ENCODE data around the gene BABAM1. TPM values are rescaled to one million over a fixed set of nuclear protein-coding genes. Genes with fewer than 3 reads are reported as not detected.

BABAM1 gene
- total RNA-seq, 2 donors from 2014 or later: 86.6 to 96.1 TPM

DNA sequence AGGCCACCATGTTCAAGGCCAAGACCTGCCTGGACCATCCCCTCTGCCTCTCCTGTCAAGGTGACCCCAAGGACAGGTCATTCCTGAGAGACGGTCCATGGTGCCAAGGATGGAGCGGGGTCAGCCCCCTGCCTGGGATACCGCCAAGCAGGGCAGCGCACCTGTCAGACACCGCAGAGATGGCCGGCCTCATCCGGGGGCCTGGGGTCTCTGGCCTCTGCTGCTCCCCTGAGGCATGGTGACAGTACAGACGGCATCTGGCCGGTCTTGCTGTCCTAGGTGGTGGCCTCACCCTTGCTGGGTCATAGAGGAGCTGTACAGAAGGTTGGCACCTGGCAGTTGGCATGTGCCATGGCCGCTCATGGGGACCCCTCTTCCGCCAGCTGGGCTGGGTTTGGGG lies 53.2 kb downstream of the BABAM1 start:
- Mint-ChIP-seq H3K4me3 (no peak overlapping the region), H3K36me3 (ENCODE audit: insufficient read depth in 2 of 2) (peaks cover 1 to 13% of the 10 kb centered on the region in 2 donors), H3K27ac (no peak overlapping the region), H3K4me1 (ENCODE audit: low read depth) (peaks cover 11% of the 10 kb centered on the region), H3K9me3 (no peaks in the 10 kb centered on the region), H3K27me3 (ENCODE audit: low read depth) (no peaks in the 10 kb centered on the region)
- ATAC-seq (replicated peaks in 1 of 2): no peak
- DNase-seq: no peak

DNA sequence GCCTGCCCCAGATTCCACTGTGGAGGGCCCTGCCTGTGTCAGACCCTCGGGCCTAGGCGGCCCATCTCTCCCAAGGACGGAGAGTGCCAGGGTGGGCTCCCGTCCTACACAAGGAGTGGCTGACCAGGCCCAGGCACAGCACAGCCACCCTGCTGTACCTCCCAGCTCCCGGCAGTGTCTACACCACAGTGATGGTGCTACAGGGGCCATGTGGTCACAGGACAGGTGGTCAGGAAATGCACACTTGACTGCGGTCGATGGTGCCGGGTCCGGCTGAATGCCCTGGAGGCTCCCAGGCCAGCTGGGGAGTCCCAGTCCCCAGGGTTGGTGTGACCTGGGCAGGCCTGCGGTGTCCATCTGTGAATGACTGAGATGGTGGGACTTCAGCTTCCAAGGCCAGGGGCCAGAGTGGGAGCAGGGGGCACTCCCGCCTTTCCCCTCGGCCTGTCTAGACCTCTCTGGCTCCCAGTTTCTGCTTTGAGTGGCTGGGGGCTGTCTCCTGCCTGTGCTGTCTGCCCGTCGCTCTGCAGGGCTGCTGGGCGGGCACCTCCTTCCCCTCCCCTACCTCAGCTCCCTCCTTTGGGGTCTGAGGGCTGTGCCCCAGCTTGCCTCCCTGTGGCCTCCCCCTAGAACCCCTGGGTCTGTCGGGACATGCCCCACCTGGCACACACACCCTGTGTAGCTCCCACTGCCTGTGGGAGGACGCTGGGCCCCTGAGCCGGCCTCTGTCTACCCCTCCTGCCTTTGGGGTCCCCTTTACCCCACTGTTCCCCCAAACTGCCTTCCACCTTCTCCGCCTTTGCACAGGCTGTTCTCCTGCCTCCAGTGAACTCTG lies 54.6 kb downstream of the BABAM1 start:
- no peaks in the 10 kb centered on the region for H3K9me3 Mint-ChIP-seq
- H3K4me1 Mint-ChIP-seq (ENCODE audit: low read depth): peaks cover 5% of the 10 kb centered on the region
- ATAC-seq (replicated peaks in 1 of 2): no peak
- H3K27me3 Mint-ChIP-seq (ENCODE audit: low read depth): no peaks in the 10 kb centered on the region
- DNase-seq: no peak
- H3K36me3 Mint-ChIP-seq (ENCODE audit: insufficient read depth in 2 of 2): peaks cover 1 to 3% of the 10 kb centered on the region in 2 donors
- no peak overlapping the region for H3K27ac Mint-ChIP-seq
- H3K4me3 Mint-ChIP-seq: no peak overlapping the region

DNA sequence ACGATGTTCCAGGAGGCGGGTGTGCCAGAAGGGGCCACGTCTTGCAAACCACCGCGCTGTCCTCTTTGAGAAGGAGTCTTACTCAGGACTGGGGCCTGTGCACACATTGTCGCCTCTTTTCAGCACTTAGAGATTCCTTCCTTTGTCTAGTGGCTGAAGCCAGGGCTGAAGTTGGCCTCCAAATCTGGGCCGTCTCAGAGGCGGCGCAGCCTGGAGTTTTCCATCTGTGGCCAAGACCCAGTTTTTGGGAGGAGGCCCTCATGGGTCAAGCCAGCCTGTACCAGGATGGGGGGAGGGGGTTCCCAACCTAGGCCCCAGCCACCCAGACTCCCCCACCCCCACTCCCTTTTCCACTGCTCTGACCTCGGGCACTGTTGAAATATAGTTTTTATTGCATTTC lies 55.6 kb downstream of the BABAM1 start:
- ATAC-seq (replicated peaks in 1 of 2) (no peak), DNase-seq (no peak)
- peaks cover 5% of the 10 kb centered on the region for H3K4me1 Mint-ChIP-seq (ENCODE audit: low read depth)
- no peaks in the 10 kb centered on the region for H3K27me3 Mint-ChIP-seq (ENCODE audit: low read depth)
- H3K4me3 Mint-ChIP-seq: peak overlapping the region in 1 of 2 donors; percentile 67
- H3K36me3 Mint-ChIP-seq (ENCODE audit: insufficient read depth in 2 of 2): peaks cover 1 to 3% of the 10 kb centered on the region in 2 donors
- no peaks in the 10 kb centered on the region for H3K9me3 Mint-ChIP-seq
- H3K27ac Mint-ChIP-seq: peak overlapping the region; percentile 73

DNA sequence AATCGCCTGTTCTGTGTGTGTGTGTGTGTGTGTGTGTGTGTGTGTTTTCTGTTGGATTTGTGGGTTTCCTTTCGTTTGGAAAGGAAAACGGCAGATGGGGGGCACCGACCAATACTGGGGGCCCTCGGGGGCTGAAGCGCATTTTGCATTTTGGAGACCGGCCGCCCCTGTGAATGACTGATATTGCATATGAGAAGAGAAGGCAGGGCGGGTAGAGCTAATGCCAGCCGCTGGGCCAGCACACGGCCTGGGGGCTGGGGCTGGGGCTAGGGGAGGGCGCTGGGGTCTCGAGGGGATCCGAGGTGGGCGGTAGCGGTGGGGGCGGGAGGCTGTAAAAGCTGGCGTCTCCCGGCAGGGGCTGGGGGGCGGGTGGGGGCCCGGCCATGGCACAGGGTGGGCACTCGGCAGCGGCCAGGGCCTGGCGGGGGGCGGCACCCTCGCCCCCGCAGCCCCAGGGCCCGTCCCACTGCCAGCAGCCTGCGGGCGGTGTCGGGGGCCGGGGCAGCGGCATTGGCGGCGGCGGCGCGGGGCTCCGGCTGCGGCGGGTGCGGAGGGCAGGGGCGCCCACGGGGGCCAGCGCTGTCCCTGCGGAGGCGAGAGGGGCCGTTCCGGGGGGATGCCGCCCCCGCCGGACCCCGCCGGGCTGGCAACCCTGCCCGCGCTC lies 56.2 kb downstream of the BABAM1 start:
- no peaks in the 10 kb centered on the region for H3K27me3 Mint-ChIP-seq (ENCODE audit: low read depth)
- H3K9me3 Mint-ChIP-seq: no peaks in the 10 kb centered on the region
- H3K36me3 Mint-ChIP-seq (ENCODE audit: insufficient read depth in 2 of 2): peaks cover 1 to 3% of the 10 kb centered on the region in 2 donors
- peak overlapping the region; percentile 73 for H3K27ac Mint-ChIP-seq
- H3K4me3 Mint-ChIP-seq: peak overlapping the region; percentile 58 to 67
- DNase-seq: no peak
- H3K4me1 Mint-ChIP-seq (ENCODE audit: low read depth): peaks cover 5% of the 10 kb centered on the region
- ATAC-seq (replicated peaks in 1 of 2): peak; percentile 10 to 21

DNA sequence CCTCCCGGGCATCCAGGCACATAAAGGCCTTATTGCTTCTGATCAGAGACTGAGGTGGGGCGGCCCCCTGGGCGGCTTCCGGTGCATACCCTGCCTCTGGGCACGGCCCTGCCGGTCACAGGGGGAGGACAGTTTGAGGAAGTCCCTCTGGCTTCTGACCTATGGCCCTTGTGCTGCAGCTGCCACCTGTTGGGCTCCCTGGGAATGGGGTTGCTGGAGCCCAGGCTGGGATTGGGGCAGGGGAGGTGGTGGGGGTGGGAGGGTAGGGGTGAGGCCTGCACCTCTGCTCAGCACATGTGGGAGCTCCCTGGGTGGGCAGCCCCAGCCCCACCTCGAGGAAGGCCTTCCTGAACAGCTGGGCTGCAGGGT lies 56.7 kb downstream of the BABAM1 start:
- ATAC-seq (replicated peaks in 1 of 2): peak; percentile 42 to 45

DNA sequence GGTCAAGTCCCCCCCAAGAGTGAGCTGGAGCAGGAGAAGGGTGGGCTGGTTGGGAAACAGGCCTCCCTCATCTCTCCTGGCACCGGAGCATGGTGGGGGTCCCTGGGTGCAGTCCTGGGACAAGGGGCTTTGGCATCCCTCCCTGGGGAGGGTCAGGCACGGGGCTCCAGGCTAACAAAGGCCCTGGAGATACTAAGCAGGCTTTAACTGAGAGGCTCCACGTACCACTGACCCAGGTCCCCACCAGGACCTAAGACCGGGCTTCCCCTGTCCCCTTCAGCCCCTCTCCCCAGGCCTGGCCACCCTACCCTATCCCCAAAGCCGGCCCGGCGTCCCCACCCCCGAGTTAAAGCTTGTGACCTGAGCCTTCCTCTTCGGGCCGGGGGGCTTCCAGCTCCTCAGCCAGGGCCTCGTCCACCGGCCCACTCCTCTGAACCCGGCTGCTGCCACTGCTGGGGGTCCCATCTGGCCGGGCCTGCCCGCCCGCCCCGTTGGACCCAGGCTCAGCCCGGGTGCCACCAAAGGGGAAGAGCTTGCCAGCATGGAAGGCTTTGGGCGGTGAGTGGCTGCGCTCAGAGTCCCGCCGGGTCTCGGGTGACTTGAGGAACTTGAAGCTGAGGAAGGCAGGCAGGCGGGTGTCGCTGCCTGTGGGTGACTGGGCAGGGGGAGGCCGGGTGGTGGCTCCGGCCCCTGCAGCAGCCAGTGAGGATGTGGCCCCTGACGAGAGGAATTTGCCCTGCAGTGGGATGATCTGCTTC lies 57.3 kb downstream of the BABAM1 start:
- Mint-ChIP-seq H3K36me3 (ENCODE audit: insufficient read depth in 2 of 2) (peaks cover 1 to 3% of the 10 kb centered on the region in 2 donors), H3K4me3 (no peak overlapping the region), H3K27me3 (ENCODE audit: low read depth) (no peaks in the 10 kb centered on the region), H3K4me1 (ENCODE audit: low read depth) (peaks cover 9% of the 10 kb centered on the region), H3K9me3 (no peaks in the 10 kb centered on the region), H3K27ac (no peak overlapping the region)
- DNase-seq (no peak), ATAC-seq (replicated peaks in 1 of 2) (no peak)

More for the DNA sequence above, 56.7 kb downstream of the BABAM1 start:
- Mint-ChIP-seq H3K4me1 (ENCODE audit: low read depth) (peaks cover 5% of the 10 kb centered on the region), H3K4me3 (peak overlapping the region in 1 of 2 donors; percentile 34), H3K36me3 (ENCODE audit: insufficient read depth in 2 of 2) (peaks cover 1 to 3% of the 10 kb centered on the region in 2 donors), H3K27ac (no peak overlapping the region), H3K27me3 (ENCODE audit: low read depth) (no peaks in the 10 kb centered on the region), H3K9me3 (no peaks in the 10 kb centered on the region)
- DNase-seq: peak; percentile 55

DNA sequence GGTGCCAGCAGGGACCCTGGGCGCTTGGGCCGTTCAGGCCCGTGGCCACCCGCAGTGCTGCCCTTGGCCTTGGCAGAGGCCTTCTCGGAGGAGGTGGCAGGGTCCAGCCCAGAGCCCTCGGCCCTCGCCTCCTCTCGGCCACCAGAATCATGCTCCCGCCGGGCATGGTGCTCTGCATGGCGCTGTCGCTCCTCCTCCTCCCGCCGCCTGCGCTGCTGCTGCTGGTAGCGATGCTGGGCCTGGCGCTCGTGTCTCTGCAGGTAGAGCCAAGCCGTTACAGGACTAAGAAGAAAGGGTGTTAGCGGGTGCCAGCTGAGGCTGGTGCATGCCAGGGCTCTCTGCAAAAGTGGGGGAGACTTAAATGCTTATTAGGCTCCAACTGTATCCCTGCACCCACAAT lies 57.9 kb downstream of the BABAM1 start:
- Mint-ChIP-seq H3K4me3 (no peak overlapping the region), H3K9me3 (no peaks in the 10 kb centered on the region), H3K4me1 (ENCODE audit: low read depth) (peaks cover 10% of the 10 kb centered on the region), H3K27ac (no peak overlapping the region), H3K27me3 (ENCODE audit: low read depth) (peaks cover 5% of the 10 kb centered on the region), H3K36me3 (ENCODE audit: insufficient read depth in 2 of 2) (peaks cover under 1 to 1% of the 10 kb centered on the region in 2 donors)
- ATAC-seq (replicated peaks in 1 of 2): no peak
- no peak for DNase-seq

DNA sequence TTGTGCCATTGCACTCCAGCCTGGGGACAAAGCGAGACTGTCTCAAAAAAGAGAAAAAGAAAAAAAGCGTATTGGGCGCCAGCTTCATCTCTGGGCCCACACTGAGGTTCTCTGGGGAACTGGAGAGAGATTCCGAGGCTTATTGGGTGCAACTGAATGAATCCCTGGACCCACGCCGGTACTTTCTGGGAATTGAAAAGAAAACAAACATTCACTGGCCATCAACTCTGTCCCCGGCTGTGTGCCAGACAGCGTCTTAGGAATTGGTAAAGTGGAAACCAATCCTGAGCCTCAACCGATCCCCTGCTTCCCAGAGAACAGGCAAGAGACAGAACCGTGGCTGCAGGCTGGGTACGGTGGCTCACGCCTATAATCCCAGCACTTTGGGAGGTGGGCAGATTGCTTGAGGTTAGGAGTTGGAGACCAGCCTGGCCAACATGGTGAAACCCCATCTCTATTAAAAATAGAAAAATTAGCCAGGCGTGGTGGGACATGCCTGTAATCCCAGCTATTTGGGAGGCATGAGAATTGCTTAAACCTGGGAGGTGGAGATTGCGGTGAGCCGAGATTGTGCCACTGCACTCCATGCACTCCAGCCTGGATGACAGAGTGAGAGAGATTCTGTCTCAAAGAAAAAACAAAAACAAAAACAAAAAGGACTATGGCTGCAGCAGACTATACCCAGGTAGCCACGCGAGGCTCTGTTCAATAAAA lies 58.8 kb downstream of the BABAM1 start:
- Mint-ChIP-seq H3K27ac (no peak overlapping the region), H3K4me1 (ENCODE audit: low read depth) (peaks cover 10% of the 10 kb centered on the region), H3K27me3 (ENCODE audit: low read depth) (peaks cover 13% of the 10 kb centered on the region), H3K36me3 (ENCODE audit: insufficient read depth in 2 of 2) (no peaks in the 10 kb centered on the region), H3K9me3 (no peaks in the 10 kb centered on the region), H3K4me3 (no peak overlapping the region)
- ATAC-seq (replicated peaks in 1 of 2) (no peak), DNase-seq (no peak)

DNA sequence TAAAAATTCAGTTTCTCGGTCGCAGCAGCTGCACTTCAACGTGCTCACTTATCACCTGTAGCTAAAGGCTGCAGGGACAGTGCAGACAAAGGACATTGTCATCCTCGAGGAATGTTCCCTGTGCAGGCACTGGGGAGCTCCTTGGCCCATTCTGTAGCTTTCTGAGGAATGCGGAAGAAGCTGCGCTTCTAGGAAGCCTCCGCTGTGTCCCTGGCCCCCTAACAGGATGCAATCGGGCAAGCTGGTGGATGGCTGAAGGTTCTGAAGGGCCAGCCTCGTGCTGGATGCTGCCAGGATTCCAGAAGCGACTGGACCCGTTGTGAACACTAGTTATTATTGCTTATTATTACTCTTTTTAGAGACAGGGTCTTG lies 59.3 kb downstream of the BABAM1 start:
- DNase-seq: no peak
- peaks cover 13% of the 10 kb centered on the region for H3K27me3 Mint-ChIP-seq (ENCODE audit: low read depth)
- H3K9me3 Mint-ChIP-seq: no peaks in the 10 kb centered on the region
- no peak overlapping the region for H3K4me3 Mint-ChIP-seq
- H3K27ac Mint-ChIP-seq: no peak overlapping the region
- no peaks in the 10 kb centered on the region for H3K36me3 Mint-ChIP-seq (ENCODE audit: insufficient read depth in 2 of 2)
- peaks cover 10% of the 10 kb centered on the region for H3K4me1 Mint-ChIP-seq (ENCODE audit: low read depth)
- ATAC-seq (replicated peaks in 1 of 2): no peak

DNA sequence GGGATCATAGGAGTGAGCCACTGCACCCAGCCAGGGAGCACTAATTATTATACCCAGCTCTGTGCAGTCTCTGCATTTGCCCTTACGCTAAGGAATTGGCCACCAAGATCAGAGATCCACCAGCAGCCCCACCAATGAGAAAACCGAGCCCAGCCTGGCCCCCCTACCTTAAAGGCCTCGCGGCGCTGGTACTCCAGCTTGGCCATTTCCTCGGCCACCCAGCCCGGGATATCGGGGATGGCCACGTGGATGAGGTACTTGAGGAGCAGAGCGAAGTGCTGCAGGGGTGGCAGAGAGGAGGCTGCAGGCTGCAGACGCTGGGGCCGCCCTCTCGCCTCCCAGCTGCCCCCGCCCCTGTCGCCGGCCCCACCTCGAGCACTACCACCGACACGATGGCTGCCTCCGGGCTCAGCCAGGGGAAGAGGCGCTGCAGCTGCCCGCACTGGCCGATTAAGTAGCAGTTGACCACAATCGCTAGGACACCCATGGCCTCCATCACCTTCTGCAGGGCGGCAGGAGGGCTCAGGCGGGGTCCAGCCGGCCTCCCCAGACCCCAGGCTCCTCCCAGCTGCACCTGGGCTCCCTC lies 59.9 kb downstream of the BABAM1 start:
- H3K9me3 Mint-ChIP-seq: no peaks in the 10 kb centered on the region
- no peak overlapping the region for H3K27ac Mint-ChIP-seq
- no peaks in the 10 kb centered on the region for H3K36me3 Mint-ChIP-seq (ENCODE audit: insufficient read depth in 2 of 2)
- ATAC-seq (replicated peaks in 1 of 2) (no peak), DNase-seq (no peak)
- H3K4me1 Mint-ChIP-seq (ENCODE audit: low read depth): peaks cover 10% of the 10 kb centered on the region
- peak overlapping the region in 1 of 2 donors; percentile 31 for H3K4me3 Mint-ChIP-seq
- peaks cover 13% of the 10 kb centered on the region for H3K27me3 Mint-ChIP-seq (ENCODE audit: low read depth)

- no peak overlapping the region for H3K27ac Mint-ChIP-seq
- H3K27me3 Mint-ChIP-seq (ENCODE audit: low read depth): peaks cover 13% of the 10 kb centered on the region
- H3K9me3 Mint-ChIP-seq: peaks cover 0 to 2% of the 10 kb centered on the region in 2 donors
Observed at GRCh38 chr19:17327654-17328516, 60.6 kb downstream of the BABAM1 start.

More at GRCh38 chr19:17327654-17328516, 60.6 kb downstream of the BABAM1 start:
- Mint-ChIP-seq H3K4me1 (ENCODE audit: low read depth) (peaks cover 14% of the 10 kb centered on the region), H3K4me3 (peak overlapping the region; percentile 82 to 88), H3K36me3 (ENCODE audit: insufficient read depth in 2 of 2) (no peaks in the 10 kb centered on the region)
- peak; percentile 72 to 74 for ATAC-seq (replicated peaks in 1 of 2)
- DNase-seq: peak; percentile 50 to 58

Measured in activated T-cell treated with anti-CD3 and anti-CD28 coated beads, Interleukin-2, amount 50 U/mL, for 72 hours (primary cell).